ENCODE results near the gene WFDC10B. TPM values are rescaled to one million over a fixed set of nuclear protein-coding genes. Genes with fewer than 3 reads are reported as not detected.
"Not testable (repeated sequence)": the region's sequence is repeated elsewhere in the genome, so short reads cannot be mapped to it uniquely, and the experiment has no call there.

Gene WFDC10B
- total and polyA plus RNA-seq, 5 experiments from 2014 or later = not detected

GRCh38 chr20:45701104-45701503, 3.7 kb downstream of the WFDC10B start:
- H3K27ac Mint-ChIP-seq = no peak overlapping the region
- ATAC-seq (no peak), DNase-seq (no peak)
- no peak overlapping the region for H3K4me3 Mint-ChIP-seq
- H3K27me3 Mint-ChIP-seq = peaks cover 4 to 18% (median 17%) of the 10 kb centered on the region in 5 donors
- no peaks in the 10 kb centered on the region for H3K36me3 Mint-ChIP-seq
- no peaks in the 10 kb centered on the region for H3K4me1 Mint-ChIP-seq
- no peaks in the 10 kb centered on the region for H3K9me3 Mint-ChIP-seq
- POLR2A ChIA-PET = no interaction called here

GRCh38 chr20:45695496-45695895, 9.3 kb downstream of the WFDC10B start:
- no peak overlapping the region for H3K4me3 Mint-ChIP-seq
- H3K4me1 Mint-ChIP-seq = no peaks in the 10 kb centered on the region
- no peak overlapping the region for H3K27ac Mint-ChIP-seq
- POLR2A ChIA-PET = no interaction called here
- H3K36me3 Mint-ChIP-seq = no peaks in the 10 kb centered on the region
- ATAC-seq (no peak), DNase-seq (no peak)
- H3K9me3 Mint-ChIP-seq = peaks cover 0 to 6% (median 0%) of the 10 kb centered on the region in 9 donors
- H3K27me3 Mint-ChIP-seq = peaks cover 17 to 34% (median 25%) of the 10 kb centered on the region in 5 donors

- H3K4me1 Mint-ChIP-seq, DNase-seq, ATAC-seq, H3K27ac Mint-ChIP-seq, H3K36me3 Mint-ChIP-seq, H3K4me3 Mint-ChIP-seq, H3K9me3 Mint-ChIP-seq, POLR2A ChIA-PET: not testable (repeated sequence)
- peaks cover 18 to 37% (median 27%) of the 10 kb centered on the region in 5 donors for H3K27me3 Mint-ChIP-seq
These were observed 11.5 kb downstream of the WFDC10B start for GRCh38 chr20:45693346-45693745.

GRCh38 chr20:45685896-45686295, 18.9 kb downstream of the WFDC10B start:
- no peak for ATAC-seq
- Mint-ChIP-seq H3K4me1 (no peaks in the 10 kb centered on the region), H3K4me3 (no peak overlapping the region), H3K9me3 (peaks cover 0 to 11% (median 0%) of the 10 kb centered on the region in 9 donors), H3K27ac (no peak overlapping the region), H3K36me3 (no peaks in the 10 kb centered on the region), H3K27me3 (peaks cover 2 to 43% (median 9%) of the 10 kb centered on the region in 5 donors)
- POLR2A ChIA-PET = no interaction called here
- DNase-seq = no peak

- H3K9me3 Mint-ChIP-seq = peaks cover 16 to 54% (median 37%) of the 10 kb centered on the region in 9 donors
- POLR2A ChIA-PET = no interaction called here
- no peak overlapping the region for H3K4me3 Mint-ChIP-seq
- no peak for DNase-seq
- H3K27ac Mint-ChIP-seq = no peak overlapping the region
- peaks cover 0 to 41% (median 9%) of the 10 kb centered on the region in 3 donors for H3K36me3 Mint-ChIP-seq
- H3K4me1 Mint-ChIP-seq = no peaks in the 10 kb centered on the region
- no peak for ATAC-seq
- peaks cover 2 to 54% (median 14%) of the 10 kb centered on the region in 5 donors for H3K27me3 Mint-ChIP-seq
These were observed 25.2 kb downstream of the WFDC10B start for GRCh38 chr20:45679650-45680049.

- Mint-ChIP-seq H3K36me3 (peaks cover 0 to 15% (median 2%) of the 10 kb centered on the region in 3 donors), H3K27ac (no peak overlapping the region), H3K4me1 (no peaks in the 10 kb centered on the region), H3K27me3 (peaks cover 11 to 42% (median 29%) of the 10 kb centered on the region in 5 donors), H3K4me3 (no peak overlapping the region), H3K9me3 (peaks cover 9 to 26% (median 13%) of the 10 kb centered on the region in 9 donors)
- DNase-seq (no peak), ATAC-seq (no peak)
- POLR2A ChIA-PET = no interaction called here
These were observed 32.1 kb downstream of the WFDC10B start for GRCh38 chr20:45672765-45673164.

- peaks cover 0 to 8% (median 2%) of the 10 kb centered on the region in 9 donors for H3K9me3 Mint-ChIP-seq
- H3K27me3 Mint-ChIP-seq = peaks cover 20 to 43% (median 28%) of the 10 kb centered on the region in 5 donors
- ATAC-seq = no peak
- no peak within 1 kb of the TSS for H3K27ac Mint-ChIP-seq
- H3K4me3 Mint-ChIP-seq = no peak within 1 kb of the TSS
- no peak for DNase-seq
- peaks cover 0 to 2% (median 0%) of the 10 kb centered on the region in 3 donors for H3K36me3 Mint-ChIP-seq
- no peaks in the 10 kb centered on the region for H3K4me1 Mint-ChIP-seq
- POLR2A ChIA-PET = interaction anchor here (0.6 kb wide), 1 partner anchor 142 kb away, joined by 4 read pairs; no protein-coding TSS in a partner anchor
These were observed 34.7 kb downstream of the WFDC10B start, which contains the start of gene WFDC11 for GRCh38 chr20:45670139-45670538. TSS of gene WFDC11 (minus strand) at chr20:45670239. CDS start at chr20:45650600, 19,639 bp downstream.

GRCh38 chr20:45657038-45657437, 47.8 kb downstream of the WFDC10B start:
- H3K4me3 Mint-ChIP-seq, H3K4me1 Mint-ChIP-seq, ATAC-seq, H3K9me3 Mint-ChIP-seq, DNase-seq, POLR2A ChIA-PET, H3K36me3 Mint-ChIP-seq, H3K27ac Mint-ChIP-seq: not testable (repeated sequence)
- peaks cover 1 to 20% (median 6%) of the 10 kb centered on the region in 5 donors for H3K27me3 Mint-ChIP-seq

GRCh38 chr20:45651726-45652125, 53.1 kb downstream of the WFDC10B start:
- POLR2A ChIA-PET, H3K36me3 Mint-ChIP-seq, H3K4me3 Mint-ChIP-seq, H3K27ac Mint-ChIP-seq, H3K4me1 Mint-ChIP-seq, ATAC-seq, H3K9me3 Mint-ChIP-seq, DNase-seq: not testable (repeated sequence)
- peaks cover 4 to 39% (median 17%) of the 10 kb centered on the region in 5 donors for H3K27me3 Mint-ChIP-seq

- no peak for DNase-seq
- Mint-ChIP-seq H3K27me3 (peaks cover 7 to 36% (median 22%) of the 10 kb centered on the region in 5 donors), H3K4me3 (no peak overlapping the region)
These were observed 55.4 kb downstream of the WFDC10B start for GRCh38 chr20:45649312-45649863.

GRCh38 chr20:45647441-45648050, 57.3 kb downstream of the WFDC10B start:
- no peak overlapping the region for H3K27ac Mint-ChIP-seq
- peaks cover 0 to 5% (median 0%) of the 10 kb centered on the region in 9 donors for H3K9me3 Mint-ChIP-seq
- no peaks in the 10 kb centered on the region for H3K4me1 Mint-ChIP-seq
- POLR2A ChIA-PET = no interaction called here
- H3K27me3 Mint-ChIP-seq = peaks cover 6 to 24% (median 16%) of the 10 kb centered on the region in 5 donors
- no peaks in the 10 kb centered on the region for H3K36me3 Mint-ChIP-seq
- no peak for ATAC-seq
- no peak for DNase-seq
- H3K4me3 Mint-ChIP-seq = no peak overlapping the region

More at GRCh38 chr20:45649312-45649863, 55.4 kb downstream of the WFDC10B start:
- H3K4me1 Mint-ChIP-seq = no peaks in the 10 kb centered on the region
- peak overlapping the region in 1 of 10 donors; percentile 40 for H3K27ac Mint-ChIP-seq
- H3K9me3 Mint-ChIP-seq = peaks cover 0 to 5% (median 0%) of the 10 kb centered on the region in 9 donors
- ATAC-seq = no peak
- POLR2A ChIA-PET = no interaction called here
- H3K36me3 Mint-ChIP-seq = no peaks in the 10 kb centered on the region

- Mint-ChIP-seq H3K9me3 (peaks cover 0 to 5% (median 0%) of the 10 kb centered on the region in 9 donors), H3K27ac (no peak overlapping the region), H3K4me3 (no peak overlapping the region), H3K27me3 (peaks cover 6 to 25% (median 16%) of the 10 kb centered on the region in 5 donors), H3K4me1 (no peaks in the 10 kb centered on the region), H3K36me3 (no peaks in the 10 kb centered on the region)
- DNase-seq (no peak), ATAC-seq (no peak)
- POLR2A ChIA-PET = no interaction called here
These were observed 57.9 kb downstream of the WFDC10B start for GRCh38 chr20:45646875-45647274.

GRCh38 chr20:45645869-45646268, 59.0 kb downstream of the WFDC10B start:
- H3K27me3 Mint-ChIP-seq = peaks cover 3 to 20% (median 9%) of the 10 kb centered on the region in 5 donors
- ATAC-seq, POLR2A ChIA-PET, H3K27ac Mint-ChIP-seq, H3K4me1 Mint-ChIP-seq, H3K36me3 Mint-ChIP-seq, H3K4me3 Mint-ChIP-seq, H3K9me3 Mint-ChIP-seq, DNase-seq: not testable (repeated sequence)

All from naive thymus-derived CD8-positive, alpha-beta T cell (primary cell).